Colon (tissue), 2 donors: Measurements from ENCODE around the gene ATP5PD.

ENCODE experiments used
- FAIRE-seq: peaks from 2 replicates; lab custom pipeline; 2012; peaks lifted over from hg19 to GRCh38; lab: Jason Lieb, UNC
- donor health status: control.
- donor health status: control.

ATP5PD gene

GRCh38 chr17:75046407-75047289 lies at the start of gene ATP5PD, which contains the start of gene KCTD2:
Gene ATP5PD, minus strand, starts transcription at chr17:75046969. Its CDS starts 4,319 bp downstream, at chr17:75042650.
Gene KCTD2, plus strand, starts transcription at chr17:75047225. Its CDS starts 26 bp downstream, at chr17:75047251.
- FAIRE-seq, result no peak

- FAIRE-seq, result no peak
Measured at GRCh38 chr17:75096082-75096625, 49.4 kb upstream of the ATP5PD start.

- no peak for FAIRE-seq
Measured at GRCh38 chr17:75094871-75095399, 48.2 kb upstream of the ATP5PD start.

DNA sequence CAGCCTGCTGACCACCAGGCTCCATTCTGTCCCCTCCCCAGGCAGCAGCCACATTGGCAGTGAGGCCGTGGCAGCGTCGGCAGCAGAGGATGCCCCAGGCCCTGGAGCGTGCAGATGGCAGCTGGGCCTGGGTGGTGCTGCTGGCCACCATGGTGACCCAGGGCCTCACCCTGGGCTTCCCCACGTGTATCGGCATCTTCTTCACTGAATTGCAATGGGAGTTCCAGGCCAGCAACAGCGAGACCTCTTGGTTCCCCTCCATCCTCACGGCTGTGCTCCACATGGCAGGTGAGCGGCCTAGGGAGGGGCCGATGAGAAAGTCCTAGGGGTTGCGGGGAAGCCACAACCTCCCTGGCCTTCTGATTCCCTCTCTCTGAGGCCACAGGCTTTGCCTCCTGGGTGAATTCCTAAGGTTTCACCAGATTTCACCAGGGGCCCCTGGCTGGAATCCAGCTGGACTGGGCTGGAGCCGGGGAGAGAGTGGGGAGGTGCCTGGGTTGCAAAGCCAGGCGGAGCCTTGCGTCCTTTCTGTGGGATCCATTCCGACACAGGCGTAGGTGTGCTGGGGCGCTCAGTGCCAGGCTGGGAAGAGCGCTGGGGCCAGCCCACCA lies 46.9 kb upstream of the ATP5PD start:
- FAIRE-seq, result no peak

GRCh38 chr17:75091855-75092327 lies 45.1 kb upstream of the ATP5PD start:
- no peak for FAIRE-seq

GRCh38 chr17:75090871-75091854 lies 44.4 kb upstream of the ATP5PD start:
- FAIRE-seq, result no peak

GRCh38 chr17:75088465-75089417 lies 42.0 kb upstream of the ATP5PD start:
- no peak for FAIRE-seq

DNA sequence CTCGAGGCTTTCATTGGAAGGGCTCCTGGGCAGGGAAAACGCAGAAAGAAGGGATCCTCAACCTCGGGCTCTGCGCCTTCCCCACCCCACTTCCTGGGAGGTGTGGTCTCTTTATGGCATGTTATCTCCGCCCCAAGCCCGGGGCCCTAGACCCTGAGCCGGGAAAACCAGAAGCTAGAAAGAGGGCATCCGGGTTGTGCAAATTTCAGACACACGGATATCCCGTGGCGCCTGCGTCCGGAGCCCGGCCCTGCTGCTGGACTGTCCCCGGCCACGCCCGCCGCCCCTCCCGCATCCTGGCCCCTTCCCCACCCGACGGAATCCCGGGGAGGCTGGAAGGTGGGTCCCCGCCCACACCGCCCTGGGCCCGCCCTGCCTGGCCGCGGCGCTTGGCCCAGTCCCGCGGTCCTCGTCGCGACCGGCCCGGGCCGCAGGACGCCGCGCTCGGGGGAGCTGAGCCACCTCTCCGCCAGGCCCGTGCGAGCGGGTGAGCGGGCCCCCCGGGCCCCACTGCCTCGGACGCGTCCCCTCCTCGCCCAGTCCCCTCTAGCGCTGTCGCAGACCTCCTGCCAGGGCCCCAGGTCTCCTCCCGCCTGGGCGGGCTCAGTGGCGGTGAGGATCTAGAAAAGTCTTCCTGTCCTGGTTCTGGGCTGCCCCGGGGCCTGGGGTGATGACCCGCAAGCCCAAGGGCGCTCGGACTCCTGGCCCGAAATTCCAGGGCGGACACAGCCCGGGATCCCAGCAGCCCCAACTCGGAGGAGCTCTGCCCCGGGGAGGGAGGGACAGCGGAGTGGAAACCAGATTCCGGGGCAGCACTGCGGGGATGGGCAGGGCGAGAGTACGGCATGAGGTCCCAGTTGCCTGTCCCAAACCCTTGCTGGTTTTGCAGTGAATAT lies 41.0 kb upstream of the ATP5PD start, which contains the start of gene SLC16A5:
Gene SLC16A5 (plus strand): TSS at position 397 of the 896 bp plus-strand sequence. CDS start 5,683 bp downstream, outside the sequence.
- no peak for FAIRE-seq

- FAIRE-seq, result no peak
Measured at GRCh38 chr17:75087182-75087557, 40.4 kb upstream of the ATP5PD start.

GRCh38 chr17:75086496-75087181 lies 39.9 kb upstream of the ATP5PD start:
- FAIRE-seq, result no peak

- FAIRE-seq, result no peak
Measured at GRCh38 chr17:75084039-75084660, 37.4 kb upstream of the ATP5PD start.

DNA sequence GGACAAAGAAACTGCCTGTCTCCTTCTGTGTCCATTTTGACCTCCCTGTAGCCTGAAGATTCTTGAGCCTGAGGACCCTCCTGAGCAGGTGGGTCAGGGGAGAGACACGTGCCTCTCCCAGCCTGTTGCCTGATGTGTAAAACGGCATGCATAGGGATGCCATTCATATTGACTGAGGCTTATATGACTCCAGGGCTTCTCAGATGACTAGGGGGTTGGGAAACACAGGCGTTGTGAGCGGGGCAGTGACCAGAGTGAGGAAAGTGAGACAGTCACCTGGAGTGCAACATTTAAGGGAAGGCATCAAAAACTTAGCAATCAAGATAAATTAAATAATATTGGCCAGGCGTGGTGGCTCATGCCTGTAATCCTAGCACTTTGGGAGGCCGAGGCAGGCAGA lies 35.9 kb upstream of the ATP5PD start:
- FAIRE-seq, result no peak

GRCh38 chr17:75081611-75082540 lies 35.1 kb upstream of the ATP5PD start:
- no peak for FAIRE-seq

GRCh38 chr17:75079023-75079373 lies 32.2 kb upstream of the ATP5PD start:
- FAIRE-seq, result no peak

GRCh38 chr17:75078284-75079022 lies 31.7 kb upstream of the ATP5PD start:
- no peak for FAIRE-seq
